ENCODE data around the gene TRIP6.
A peak's percentile ranks its signal among the peaks of the same experiment; 100 is the strongest.

Gene TRIP6

GRCh38 chr7:100888291-100888987, 21.3 kb downstream of the TRIP6 start:
- Histone ChIP-seq H3K27me3 (ENCODE audit: low read depth, low read length) (no peaks in the 10 kb centered on the region), H3K36me3 (replicated peaks; ENCODE audit: low read depth, low read length) (peaks cover 54% of the 10 kb centered on the region), H3K4me3 (ENCODE audit: low read length) (peak overlapping the region; percentile 90), H3K9me3 (ENCODE audit: insufficient read depth, low read length) (no peaks in the 10 kb centered on the region), H3K79me2 (ENCODE audit: low read length) (peaks cover 22% of the 10 kb centered on the region), H3K27ac (ENCODE audit: low read length) (peak overlapping the region; percentile 87), H3K9ac (ENCODE audit: low read length) (peak overlapping the region; percentile 92), H3K4me2 (ENCODE audit: low read length) (peak overlapping the region; percentile 96), H2AFZ (ENCODE audit: low read depth, low read length) (no peak overlapping the region), H4K20me1 (ENCODE audit: insufficient read depth, low read length) (0 out of 2 replicates have a peak, but pooled peaks cover 2% of the 10 kb centered on the region), H3K4me1 (ENCODE audit: low read length) (peaks cover 31% of the 10 kb centered on the region)
- TF ChIP-seq EZH2phosphoT487 (IDR thresholded peaks at IDR 0.05; ENCODE audit: low read depth) (no peak), CTCF (IDR thresholded peaks at IDR 0.05; ENCODE audit: low read depth, low read length) (no peak)

GRCh38 chr7:100888988-100889750, 22.0 kb downstream of the TRIP6 start, which contains the start of gene UFSP1:
Gene UFSP1 (minus strand): TSS chr7:100889715. CDS start chr7:100889271, 444 bp downstream.
- TF ChIP-seq CTCF (IDR thresholded peaks at IDR 0.05; ENCODE audit: low read depth, low read length) = no peak
- TF ChIP-seq EZH2phosphoT487 (IDR thresholded peaks at IDR 0.05; ENCODE audit: low read depth) = no peak

DNA sequence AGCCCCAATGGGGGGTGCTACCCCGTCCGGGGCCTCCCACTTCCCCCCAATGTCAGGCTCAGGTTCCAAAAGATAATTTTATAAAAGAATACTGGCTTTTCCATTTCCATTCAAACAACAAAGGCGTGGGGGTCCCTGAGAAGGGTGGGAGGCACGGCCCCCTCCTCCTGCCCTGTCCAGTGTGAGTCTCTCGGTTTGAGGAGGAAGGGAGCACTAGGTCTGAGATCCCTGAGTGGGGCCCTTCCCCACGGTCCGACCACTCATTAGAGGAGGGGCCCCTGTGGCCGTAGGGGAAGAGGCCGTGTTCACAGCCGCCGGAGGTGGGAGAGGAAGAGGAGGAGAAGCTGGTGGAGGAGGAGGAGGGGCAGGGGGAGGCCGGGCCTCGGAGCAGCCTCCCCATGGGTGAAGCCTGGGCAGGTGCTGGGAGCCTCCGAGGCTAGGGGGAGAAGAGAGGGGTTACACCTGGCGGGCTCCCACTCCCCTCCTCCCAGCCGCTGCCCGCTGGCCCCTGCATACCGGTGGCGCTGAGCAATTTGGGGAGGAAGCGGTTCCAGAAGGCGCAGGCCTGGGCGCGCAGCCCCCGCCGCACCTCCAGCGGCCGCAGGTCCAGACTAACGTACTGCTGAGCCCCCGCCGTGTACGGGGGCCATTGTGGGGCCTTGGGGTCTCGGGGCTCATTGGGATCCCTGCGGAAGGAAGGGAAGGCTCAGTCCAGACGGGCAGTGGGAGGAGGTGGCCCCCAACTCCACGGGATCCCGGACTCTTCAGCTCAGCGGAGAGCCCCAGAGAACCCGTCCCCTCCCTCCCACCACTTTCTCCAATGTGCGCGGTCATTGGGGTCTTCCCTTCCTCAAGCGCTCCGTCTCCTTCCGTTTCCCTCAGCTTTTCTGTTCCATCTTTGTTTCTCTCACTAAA, 23.7 kb downstream of the TRIP6 start:
- peak overlapping the region; percentile 98 for H3K4me2 ChIP-seq (ENCODE audit: low read length)
- no peaks in the 10 kb centered on the region for H3K27me3 ChIP-seq (ENCODE audit: low read depth, low read length)
- TF ChIP-seq EZH2phosphoT487 (IDR thresholded peaks at IDR 0.05; ENCODE audit: low read depth) = no peak
- peaks cover 36% of the 10 kb centered on the region for H3K4me1 ChIP-seq (ENCODE audit: low read length)
- H3K79me2 ChIP-seq (ENCODE audit: low read length) = peaks cover 18% of the 10 kb centered on the region
- no peaks in the 10 kb centered on the region for H4K20me1 ChIP-seq (ENCODE audit: insufficient read depth, low read length)
- H3K9ac ChIP-seq (ENCODE audit: low read length) = peak overlapping the region; percentile 76
- no peaks in the 10 kb centered on the region for H3K9me3 ChIP-seq (ENCODE audit: insufficient read depth, low read length)
- H2AFZ ChIP-seq (ENCODE audit: low read depth, low read length) = 0 out of 2 replicates have a peak overlapping the region, but pooled peaks have one; percentile 5
- H3K36me3 ChIP-seq (replicated peaks; ENCODE audit: low read depth, low read length) = peaks cover 31% of the 10 kb centered on the region
- peak overlapping the region; percentile 86 for H3K4me3 ChIP-seq (ENCODE audit: low read length)
- H3K27ac ChIP-seq (ENCODE audit: low read length) = no peak overlapping the region

More at GRCh38 chr7:100888988-100889750, 22.0 kb downstream of the TRIP6 start, which contains the start of gene UFSP1:
- Histone ChIP-seq H3K9me3 (ENCODE audit: insufficient read depth, low read length) (no peaks in the 10 kb centered on the region), H3K79me2 (ENCODE audit: low read length) (peaks cover 18% of the 10 kb centered on the region), H3K27me3 (ENCODE audit: low read depth, low read length) (no peaks in the 10 kb centered on the region), H3K4me2 (ENCODE audit: low read length) (peak within 1 kb of the TSS; percentile 98), H2AFZ (ENCODE audit: low read depth, low read length) (0 out of 2 replicates have a peak within 1 kb of the TSS, but pooled peaks have one; percentile 5), H3K9ac (ENCODE audit: low read length) (peak within 1 kb of the TSS; percentile 92), H3K36me3 (replicated peaks; ENCODE audit: low read depth, low read length) (peaks cover 47% of the 10 kb centered on the region), H3K4me1 (ENCODE audit: low read length) (peaks cover 31% of the 10 kb centered on the region), H3K27ac (ENCODE audit: low read length) (peak within 1 kb of the TSS; percentile 87), H3K4me3 (ENCODE audit: low read length) (peak within 1 kb of the TSS; percentile 90), H4K20me1 (ENCODE audit: insufficient read depth, low read length) (0 out of 2 replicates have a peak, but pooled peaks cover 2% of the 10 kb centered on the region)

GRCh38 chr7:100891568-100892247, 24.5 kb downstream of the TRIP6 start:
- peaks cover 23% of the 10 kb centered on the region for H3K36me3 ChIP-seq (replicated peaks; ENCODE audit: low read depth, low read length)
- H3K4me1 ChIP-seq (ENCODE audit: low read length) = peaks cover 34% of the 10 kb centered on the region
- peak overlapping the region; percentile 98 for H3K4me2 ChIP-seq (ENCODE audit: low read length)
- H3K27ac ChIP-seq (ENCODE audit: low read length) = no peak overlapping the region
- no peaks in the 10 kb centered on the region for H4K20me1 ChIP-seq (ENCODE audit: insufficient read depth, low read length)
- peaks cover 18% of the 10 kb centered on the region for H3K79me2 ChIP-seq (ENCODE audit: low read length)
- no peak for TF ChIP-seq EZH2phosphoT487 (IDR thresholded peaks at IDR 0.05; ENCODE audit: low read depth)
- TF ChIP-seq CTCF (IDR thresholded peaks at IDR 0.05; ENCODE audit: low read depth, low read length) = no peak
- H3K27me3 ChIP-seq (ENCODE audit: low read depth, low read length) = no peaks in the 10 kb centered on the region
- H3K9ac ChIP-seq (ENCODE audit: low read length) = no peak overlapping the region
- H3K4me3 ChIP-seq (ENCODE audit: low read length) = no peak overlapping the region
- H2AFZ ChIP-seq (ENCODE audit: low read depth, low read length) = no peak overlapping the region
- no peaks in the 10 kb centered on the region for H3K9me3 ChIP-seq (ENCODE audit: insufficient read depth, low read length)

All from OCI-LY3 (cell line).